Liver (tissue), 9 donors: Measurements from ENCODE around the gene TRAPPC2L. TPM values are rescaled to one million over a fixed set of nuclear protein-coding genes. Genes with fewer than 3 reads are reported as not detected.

Source experiments
- DNase-seq: peaks from one replicate; pipeline ENCODE4 v3.0.0-alpha.2; 2017; ENCODE audit warnings: low spot score
- H3K27ac ChIP-seq, 2 donors: one replicate each; pipeline ENCODE4 v1.7.0; 2013; ENCODE audit warnings: inconsistent platforms in 2 of 2, low read length in 2 of 2, control low read depth in 1 of 2, low read depth in 1 of 2, mild to moderate bottlenecking in 1 of 2
- H3K27me3 ChIP-seq, 4 donors: one replicate each; pipeline versions ENCODE4 v1.6.1 to v1.7.0; 2013; ENCODE audit warnings: low read length in 3 of 4, inconsistent platforms in 1 of 4, mild to moderate bottlenecking in 1 of 4, moderate library complexity in 1 of 4; ENCODE audit not compliant: control insufficient read depth in 4 of 4, insufficient read depth in 4 of 4
- H3K36me3 ChIP-seq, 4 donors: one replicate each; pipeline versions ENCODE4 v1.6.1 to v1.7.0; 2013; ENCODE audit warnings: low read length in 3 of 4, mild to moderate bottlenecking in 3 of 4, low read depth in 1 of 4, moderate library complexity in 1 of 4; ENCODE audit not compliant: control insufficient read depth in 4 of 4, insufficient read depth in 3 of 4
- H3K4me1 ChIP-seq, 4 donors: one replicate each; pipeline versions ENCODE4 v1.6.1 to v1.7.0; 2013; ENCODE audit warnings: low read length in 3 of 4, mild to moderate bottlenecking in 3 of 4, moderate library complexity in 1 of 4; ENCODE audit not compliant: control insufficient read depth in 4 of 4, insufficient read depth in 4 of 4
- H3K4me3 ChIP-seq, 3 donors: one replicate each; pipeline versions ENCODE4 v1.6.1 to v1.7.0; 2013; ENCODE audit warnings: low read length in 3 of 3, control low read depth in 1 of 3, low read depth in 1 of 3, mild to moderate bottlenecking in 1 of 3
- H3K9ac ChIP-seq, 2 donors: one replicate each; pipeline ENCODE4 v1.7.0; 2013; ENCODE audit warnings: low read length in 2 of 2, mild to moderate bottlenecking in 2 of 2, moderate library complexity in 2 of 2, control low read depth in 1 of 2, low read depth in 1 of 2
- H3K9me3 ChIP-seq, 4 donors: one replicate each; pipeline versions ENCODE4 v1.6.1 to v1.7.0; 2013; ENCODE audit warnings: low read length in 3 of 4; ENCODE audit not compliant: control insufficient read depth in 4 of 4
- EGR1 ChIP-seq, 2 donors: IDR thresholded peaks; 2 replicates each; pipeline ENCODE4 v1.6.1; 2016 to 2018; ENCODE audit warnings: antibody characterized with exemption in 2 of 2, low read depth in 2 of 2
- FOXA1 ChIP-seq: IDR thresholded peaks from 2 replicates; pipeline ENCODE4 v1.6.1; 2016; ENCODE audit warnings: antibody characterized with exemption
- GABPA ChIP-seq, 2 donors: IDR thresholded peaks in 1 of 2; conservative IDR thresholded peaks in 1 of 2; 2 replicates each; pipeline ENCODE4 v1.6.1; 2016; ENCODE audit warnings: antibody characterized with exemption in 2 of 2, mild to moderate bottlenecking in 1 of 2, moderate library complexity in 1 of 2
- HNF4A ChIP-seq, 2 donors: conservative IDR thresholded peaks; 2 replicates each; pipeline ENCODE4 v1.6.1; 2016; ENCODE audit warnings: antibody characterized with exemption in 2 of 2, mild to moderate bottlenecking in 2 of 2
- HNF4G ChIP-seq: IDR thresholded peaks from 2 replicates; pipeline ENCODE4 v1.6.1; 2016; ENCODE audit warnings: antibody characterized with exemption
- NR2F2 ChIP-seq: IDR thresholded peaks from 2 replicates; pipeline ENCODE4 v1.6.1; 2016; ENCODE audit warnings: antibody characterized with exemption
- RXRA ChIP-seq, 2 donors: IDR thresholded peaks; 2 replicates each; pipeline ENCODE4 v1.6.1; 2017 to 2018; ENCODE audit warnings: antibody characterized with exemption in 2 of 2, mild to moderate bottlenecking in 1 of 2
- SP1 ChIP-seq: IDR thresholded peaks from 2 replicates; pipeline ENCODE4 v1.6.1; 2018; ENCODE audit warnings: antibody characterized with exemption, mild to moderate bottlenecking
- ZBTB33 ChIP-seq: IDR thresholded peaks from 2 replicates; pipeline ENCODE4 v1.6.1; 2016; ENCODE audit warnings: antibody characterized with exemption
- WGBS: extraction: QIAGEN DNeasy Blood & Tissue Kit; methylation state at CpG from one replicate; pipeline ENCODE4 v1.1.7; 2013; 5-methylcytosine and 5-hydroxymethylcytosine counted together
- polyA plus RNA-seq, 2 donors: library from polyadenylated mRNA; stranded (reverse) in 1 of 2; unstranded in 1 of 2; fragments of 200-250 nt in 1 of 2; fragments of >200 nt in 1 of 2; fragmentation: Nextera tagmentation in 1 of 2; extraction: Ambion mirVana in 1 of 2; gene quantifications; one replicate each; pipeline versions ENCODE4 v1.2.1 to v1.2.3, GENCODE V29; 2013 to 2015
- total RNA-seq, 2 donors: library from RNA; depleted of rRNA; stranded (reverse); fragments of >200 nt; gene quantifications; one replicate each; pipeline ENCODE4 v1.2.3, GENCODE V29; 2014
- TF ChIP-seq, protein P1 (sequence below): fragments of 150-350 bp; IDR thresholded peaks from 2 replicates; pipeline ENCODE4 v1.5.1; 2017; ENCODE audit warnings: improper control_type of control experiment, low read depth, low read length; ENCODE audit not compliant: missing input control
- TF ChIP-seq, protein P2 (sequence below): IDR thresholded peaks from 2 replicates; pipeline ENCODE4 v1.6.1; 2016; ENCODE audit warnings: antibody characterized with exemption, mild to moderate bottlenecking
- donor health status: healthy.
- donor health status: healthy.
- donor health status: healthy.
- donor health status: healthy.
- donor health status: healthy.

TRAPPC2L gene
- total and polyA plus RNA-seq, 4 donors: 16.3 to 59.4 (median 22.2) TPM

DNA sequence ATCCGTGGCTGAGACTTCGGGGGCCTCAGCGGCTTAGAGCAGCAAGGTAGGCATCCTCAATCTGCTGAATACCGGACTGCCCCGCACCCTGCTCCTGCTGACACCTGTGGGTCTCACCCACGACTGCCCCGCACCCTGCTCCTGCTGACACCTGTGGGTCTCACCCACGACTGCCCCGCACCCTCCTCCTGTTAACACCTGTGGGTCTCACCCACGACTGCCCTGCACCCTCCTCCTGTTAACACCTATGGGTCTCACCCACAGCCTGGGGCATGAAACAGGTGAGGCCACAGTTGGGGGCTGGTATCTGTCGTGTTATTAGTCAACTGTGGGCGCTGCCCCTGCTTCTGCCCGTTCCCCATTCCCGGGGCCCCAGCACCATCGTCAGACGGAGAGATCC, 45.8 kb downstream of the TRAPPC2L start:
- Histone ChIP-seq H3K27ac (no peak overlapping the region), H3K36me3 (no peaks in the 10 kb centered on the region), H3K9me3 (no peaks in the 10 kb centered on the region), H3K27me3 (no peaks in the 10 kb centered on the region), H3K9ac (no peak overlapping the region), H3K4me3 (no peak overlapping the region), H3K4me1 (no peaks in the 10 kb centered on the region)
- DNase-seq: no peak
- WGBS: 77% methylated on average over 16 of the region's 16 CpGs
- TF ChIP-seq HNF4G: no peak
- no peak for TF ChIP-seq SP1
- no peak for TF ChIP-seq ZBTB33

- no peak for TF ChIP-seq ZBTB33
- TF ChIP-seq, protein P1, sequence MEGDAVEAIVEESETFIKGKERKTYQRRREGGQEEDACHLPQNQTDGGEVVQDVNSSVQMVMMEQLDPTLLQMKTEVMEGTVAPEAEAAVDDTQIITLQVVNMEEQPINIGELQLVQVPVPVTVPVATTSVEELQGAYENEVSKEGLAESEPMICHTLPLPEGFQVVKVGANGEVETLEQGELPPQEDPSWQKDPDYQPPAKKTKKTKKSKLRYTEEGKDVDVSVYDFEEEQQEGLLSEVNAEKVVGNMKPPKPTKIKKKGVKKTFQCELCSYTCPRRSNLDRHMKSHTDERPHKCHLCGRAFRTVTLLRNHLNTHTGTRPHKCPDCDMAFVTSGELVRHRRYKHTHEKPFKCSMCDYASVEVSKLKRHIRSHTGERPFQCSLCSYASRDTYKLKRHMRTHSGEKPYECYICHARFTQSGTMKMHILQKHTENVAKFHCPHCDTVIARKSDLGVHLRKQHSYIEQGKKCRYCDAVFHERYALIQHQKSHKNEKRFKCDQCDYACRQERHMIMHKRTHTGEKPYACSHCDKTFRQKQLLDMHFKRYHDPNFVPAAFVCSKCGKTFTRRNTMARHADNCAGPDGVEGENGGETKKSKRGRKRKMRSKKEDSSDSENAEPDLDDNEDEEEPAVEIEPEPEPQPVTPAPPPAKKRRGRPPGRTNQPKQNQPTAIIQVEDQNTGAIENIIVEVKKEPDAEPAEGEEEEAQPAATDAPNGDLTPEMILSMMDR: no peak
- TF ChIP-seq GABPA (IDR thresholded peaks at IDR 0.05 in 1 of 2, conservative IDR thresholded peaks at IDR 0.05 in 1 of 2): no peak
- TF ChIP-seq HNF4A (conservative IDR thresholded peaks at IDR 0.05): no peak
- no peak for TF ChIP-seq RXRA (IDR thresholded peaks at IDR 0.05)
- TF ChIP-seq, protein P2, sequence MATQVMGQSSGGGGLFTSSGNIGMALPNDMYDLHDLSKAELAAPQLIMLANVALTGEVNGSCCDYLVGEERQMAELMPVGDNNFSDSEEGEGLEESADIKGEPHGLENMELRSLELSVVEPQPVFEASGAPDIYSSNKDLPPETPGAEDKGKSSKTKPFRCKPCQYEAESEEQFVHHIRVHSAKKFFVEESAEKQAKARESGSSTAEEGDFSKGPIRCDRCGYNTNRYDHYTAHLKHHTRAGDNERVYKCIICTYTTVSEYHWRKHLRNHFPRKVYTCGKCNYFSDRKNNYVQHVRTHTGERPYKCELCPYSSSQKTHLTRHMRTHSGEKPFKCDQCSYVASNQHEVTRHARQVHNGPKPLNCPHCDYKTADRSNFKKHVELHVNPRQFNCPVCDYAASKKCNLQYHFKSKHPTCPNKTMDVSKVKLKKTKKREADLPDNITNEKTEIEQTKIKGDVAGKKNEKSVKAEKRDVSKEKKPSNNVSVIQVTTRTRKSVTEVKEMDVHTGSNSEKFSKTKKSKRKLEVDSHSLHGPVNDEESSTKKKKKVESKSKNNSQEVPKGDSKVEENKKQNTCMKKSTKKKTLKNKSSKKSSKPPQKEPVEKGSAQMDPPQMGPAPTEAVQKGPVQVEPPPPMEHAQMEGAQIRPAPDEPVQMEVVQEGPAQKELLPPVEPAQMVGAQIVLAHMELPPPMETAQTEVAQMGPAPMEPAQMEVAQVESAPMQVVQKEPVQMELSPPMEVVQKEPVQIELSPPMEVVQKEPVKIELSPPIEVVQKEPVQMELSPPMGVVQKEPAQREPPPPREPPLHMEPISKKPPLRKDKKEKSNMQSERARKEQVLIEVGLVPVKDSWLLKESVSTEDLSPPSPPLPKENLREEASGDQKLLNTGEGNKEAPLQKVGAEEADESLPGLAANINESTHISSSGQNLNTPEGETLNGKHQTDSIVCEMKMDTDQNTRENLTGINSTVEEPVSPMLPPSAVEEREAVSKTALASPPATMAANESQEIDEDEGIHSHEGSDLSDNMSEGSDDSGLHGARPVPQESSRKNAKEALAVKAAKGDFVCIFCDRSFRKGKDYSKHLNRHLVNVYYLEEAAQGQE: no peak
- TF ChIP-seq EGR1 (IDR thresholded peaks at IDR 0.05; ENCODE audit: low read depth in 2 of 2): no peak
- no peak for TF ChIP-seq HNF4G
- TF ChIP-seq NR2F2: no peak
- no peak for TF ChIP-seq FOXA1
- no peaks in the 10 kb centered on the region for H3K4me1 ChIP-seq
- H3K9me3 ChIP-seq: no peaks in the 10 kb centered on the region
- DNase-seq: no peak
- H3K27me3 ChIP-seq: no peaks in the 10 kb centered on the region
- no peak overlapping the region for H3K27ac ChIP-seq
- whole genome bisulfite sequencing: 72% methylated on average over 14 of the region's 14 CpGs
- no peaks in the 10 kb centered on the region for H3K36me3 ChIP-seq
- H3K9ac ChIP-seq: no peak overlapping the region
- H3K4me3 ChIP-seq: no peak overlapping the region
Observed at GRCh38 chr16:88903267-88903666, 46.3 kb downstream of the TRAPPC2L start.
